HG02610 (cell line): Measurements from ENCODE around the gene MICAL2.

Experiments used
- ATAC-seq: cut with Tn5 transposase; IDR thresholded peaks from one replicate; pipeline ENCODE4 v1.9.1; 2021; ENCODE audit warnings: mild to moderate bottlenecking, moderate library complexity; ENCODE audit not compliant: unreplicated experiment

Gene MICAL2

GRCh38 chr11:12295943-12296342 is 185.6 kb downstream of the MICAL2 start:
- no peak for ATAC-seq

DNA sequence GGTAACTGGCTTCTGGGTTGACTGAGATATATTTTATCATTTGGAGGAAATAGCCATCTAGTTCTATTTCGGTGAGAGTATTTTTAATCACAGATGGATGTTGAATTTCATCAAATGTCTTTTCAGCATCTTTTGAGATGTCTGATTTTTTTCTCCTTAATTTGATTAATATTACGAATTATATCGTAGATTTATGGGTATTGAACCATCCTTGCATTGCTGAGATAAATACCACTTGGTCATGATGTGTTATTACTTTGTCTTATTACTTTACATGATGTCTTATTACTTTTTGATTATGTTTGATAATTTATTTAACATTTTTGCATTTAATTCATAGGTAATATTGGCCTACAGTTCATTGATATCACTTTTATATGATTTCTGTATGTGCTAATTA is 188.2 kb downstream of the MICAL2 start:
- ATAC-seq, result no peak

GRCh38 chr11:12301379-12301778 is 191.0 kb downstream of the MICAL2 start:
- no peak for ATAC-seq

DNA sequence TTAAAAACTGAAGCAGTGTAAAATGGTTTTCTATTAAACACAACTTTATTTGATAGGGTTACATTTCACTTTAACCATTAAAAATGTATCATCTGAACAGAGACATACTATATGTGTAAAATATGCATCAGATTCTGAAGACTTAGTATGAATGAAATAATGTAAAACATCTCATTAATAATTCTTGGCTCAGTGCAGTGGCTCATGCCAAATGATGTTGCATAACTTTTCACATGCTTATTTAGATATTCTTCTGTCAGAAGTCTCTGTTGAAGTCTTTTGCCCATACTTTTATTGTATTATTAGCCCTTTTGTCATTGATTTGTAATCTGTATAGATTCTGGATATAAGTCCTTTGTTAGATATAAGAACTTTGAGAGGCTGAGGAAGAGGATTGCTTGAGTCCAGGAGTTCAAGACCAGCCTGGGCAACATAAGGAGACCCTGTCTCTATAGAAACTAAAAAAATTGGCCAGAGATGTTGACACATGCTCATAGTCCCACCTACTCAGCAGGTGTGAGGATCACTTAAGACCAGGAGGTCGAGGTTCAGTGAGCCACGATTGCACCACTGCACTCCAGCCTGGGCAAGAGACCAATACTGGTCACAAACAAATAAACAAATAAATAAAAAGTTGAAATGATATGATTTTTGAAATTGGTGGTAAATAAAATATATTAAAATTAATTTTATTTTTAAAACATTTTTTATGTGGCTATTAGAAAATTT is 193.2 kb downstream of the MICAL2 start:
- ATAC-seq, result no peak

DNA sequence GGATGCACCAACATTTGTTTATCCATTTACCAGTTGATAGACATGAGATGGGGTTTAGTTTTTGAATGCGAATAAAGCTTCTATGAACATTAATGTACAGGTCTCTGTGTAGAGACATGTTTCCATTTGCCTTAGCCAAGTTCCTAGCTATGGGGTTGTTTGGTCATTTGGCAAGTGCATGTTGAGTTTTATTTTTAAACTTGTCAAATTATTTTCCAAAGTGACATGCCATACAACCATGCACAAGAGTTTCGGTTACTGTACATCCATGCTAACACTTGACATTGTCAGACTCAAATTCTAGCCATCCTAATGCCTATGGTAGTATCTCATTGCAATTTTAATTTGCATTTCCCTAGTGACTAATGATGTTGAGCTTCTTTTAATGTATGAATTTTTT is 196.4 kb downstream of the MICAL2 start:
- no peak for ATAC-seq

DNA sequence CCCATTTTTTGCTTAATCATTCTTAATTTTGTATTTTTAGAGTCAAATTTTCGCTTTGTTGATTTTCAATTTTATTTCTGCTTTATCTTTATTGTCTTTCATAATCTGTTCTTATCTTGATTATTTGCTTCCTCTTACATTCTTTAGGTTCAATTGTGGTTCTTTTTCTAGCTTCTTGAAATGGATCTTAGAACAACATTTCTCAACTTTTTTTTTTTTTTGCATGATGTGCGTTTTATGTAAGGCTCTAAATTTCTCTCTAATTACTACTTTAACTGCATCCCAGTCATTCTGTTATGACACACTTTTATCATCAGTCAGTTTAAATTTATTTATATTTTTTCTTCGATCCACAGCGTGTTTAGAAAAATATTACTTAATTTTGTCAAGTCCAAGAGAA is 201.7 kb downstream of the MICAL2 start:
- no peak for ATAC-seq
